ENCODE results near the gene ACOX3.
A peak's percentile ranks its signal among the peaks of the same experiment; 100 is the strongest.

The ACOX3 gene

DNA sequence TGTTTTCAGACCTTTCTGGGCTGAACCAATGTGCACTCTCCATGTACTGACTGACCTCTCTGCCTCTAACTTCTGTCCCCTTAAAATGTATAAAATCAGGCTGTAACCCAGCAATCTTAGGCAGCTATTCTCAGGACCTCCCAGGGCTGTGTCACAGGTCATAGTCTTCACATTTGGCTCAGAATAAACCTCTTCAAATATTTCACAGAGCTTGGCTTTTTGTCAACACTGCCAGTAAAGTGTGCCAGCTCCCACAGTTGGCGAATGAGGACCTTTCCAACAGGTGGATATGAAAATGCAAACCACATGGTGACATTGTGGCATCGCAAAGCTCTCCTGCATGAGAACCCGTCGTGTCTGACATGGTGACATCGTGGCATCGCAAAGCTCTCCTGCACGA is 76.4 kb downstream of the ACOX3 start:
- no peak for DNase-seq (ENCODE audit: low read depth)

DNA sequence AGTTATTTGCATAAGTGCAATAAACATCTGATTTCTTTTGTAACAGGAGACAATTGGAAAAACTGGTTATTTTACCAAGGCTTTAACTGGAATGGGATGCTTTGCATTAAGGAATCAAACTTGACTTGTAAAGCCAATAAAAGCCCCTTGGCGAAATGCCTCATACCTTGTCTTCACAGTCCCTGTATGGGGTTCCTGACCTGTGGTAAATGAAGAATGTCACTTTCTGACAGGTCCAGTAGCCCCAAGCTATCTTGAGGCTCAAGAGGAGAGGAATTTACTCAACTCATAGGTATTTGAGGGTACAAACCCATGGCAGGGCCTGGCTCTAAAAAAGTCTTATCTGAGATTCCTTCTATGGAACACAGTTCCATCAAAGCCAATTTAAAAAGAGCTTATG is 78.0 kb downstream of the ACOX3 start:
- DNase-seq (ENCODE audit: low read depth): no peak
- TF ChIP-seq, protein P1, sequence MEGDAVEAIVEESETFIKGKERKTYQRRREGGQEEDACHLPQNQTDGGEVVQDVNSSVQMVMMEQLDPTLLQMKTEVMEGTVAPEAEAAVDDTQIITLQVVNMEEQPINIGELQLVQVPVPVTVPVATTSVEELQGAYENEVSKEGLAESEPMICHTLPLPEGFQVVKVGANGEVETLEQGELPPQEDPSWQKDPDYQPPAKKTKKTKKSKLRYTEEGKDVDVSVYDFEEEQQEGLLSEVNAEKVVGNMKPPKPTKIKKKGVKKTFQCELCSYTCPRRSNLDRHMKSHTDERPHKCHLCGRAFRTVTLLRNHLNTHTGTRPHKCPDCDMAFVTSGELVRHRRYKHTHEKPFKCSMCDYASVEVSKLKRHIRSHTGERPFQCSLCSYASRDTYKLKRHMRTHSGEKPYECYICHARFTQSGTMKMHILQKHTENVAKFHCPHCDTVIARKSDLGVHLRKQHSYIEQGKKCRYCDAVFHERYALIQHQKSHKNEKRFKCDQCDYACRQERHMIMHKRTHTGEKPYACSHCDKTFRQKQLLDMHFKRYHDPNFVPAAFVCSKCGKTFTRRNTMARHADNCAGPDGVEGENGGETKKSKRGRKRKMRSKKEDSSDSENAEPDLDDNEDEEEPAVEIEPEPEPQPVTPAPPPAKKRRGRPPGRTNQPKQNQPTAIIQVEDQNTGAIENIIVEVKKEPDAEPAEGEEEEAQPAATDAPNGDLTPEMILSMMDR (conservative IDR thresholded peaks at IDR 0.05; ENCODE audit: low read length): no peak
- no peak overlapping the region for H3K4me3 ChIP-seq (ENCODE audit: low read length)

More for the DNA sequence above, 76.4 kb downstream of the ACOX3 start:
- TF ChIP-seq, protein P1 (conservative IDR thresholded peaks at IDR 0.05; ENCODE audit: low read length): no peak
- no peak overlapping the region for H3K4me3 ChIP-seq (ENCODE audit: low read length)

DNA sequence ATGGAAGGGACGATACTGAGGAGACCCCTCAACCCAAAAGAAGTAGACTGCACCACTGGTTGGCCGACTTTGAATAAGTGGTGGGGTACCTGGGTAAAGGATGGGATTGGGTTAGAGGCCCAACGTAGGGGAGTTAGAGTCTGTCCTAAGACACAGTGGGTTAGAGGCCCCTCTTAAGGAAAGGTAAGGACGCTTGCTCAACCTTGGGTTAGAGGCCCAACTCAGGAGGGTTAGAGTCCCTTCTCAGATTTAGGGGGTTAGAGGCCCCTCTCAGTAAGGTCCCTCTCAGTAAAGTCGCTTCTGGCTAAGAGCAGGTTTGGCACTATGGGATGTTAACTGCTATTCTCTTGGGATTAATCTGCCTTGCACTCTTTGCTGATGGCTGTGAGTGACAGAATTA is 81.3 kb downstream of the ACOX3 start:
- H3K4me3 ChIP-seq (ENCODE audit: low read length): no peak overlapping the region
- TF ChIP-seq, protein P1 (conservative IDR thresholded peaks at IDR 0.05; ENCODE audit: low read length): no peak
- no peak for DNase-seq (ENCODE audit: low read depth)

DNA sequence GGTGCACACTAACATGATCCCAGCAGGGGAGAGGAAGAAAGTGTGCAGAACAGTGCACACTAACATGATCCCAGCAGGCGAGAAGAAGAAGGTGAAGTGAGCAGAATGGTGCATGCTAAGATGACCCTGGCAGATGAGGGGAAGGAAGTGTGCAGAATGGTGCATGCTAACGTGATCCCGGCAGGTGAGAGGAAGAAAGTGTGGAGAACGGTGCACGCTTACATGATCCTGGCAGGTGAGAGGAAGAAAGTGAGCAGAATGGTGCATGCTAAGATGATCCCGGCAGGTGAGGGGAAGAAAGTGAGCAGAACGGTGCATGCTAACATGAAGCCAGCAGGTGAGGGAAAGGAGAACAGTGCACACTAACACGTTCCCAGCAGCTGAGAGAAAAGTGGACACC is 83.7 kb downstream of the ACOX3 start:
- H3K4me3 ChIP-seq (ENCODE audit: low read length): no peak overlapping the region

DNA sequence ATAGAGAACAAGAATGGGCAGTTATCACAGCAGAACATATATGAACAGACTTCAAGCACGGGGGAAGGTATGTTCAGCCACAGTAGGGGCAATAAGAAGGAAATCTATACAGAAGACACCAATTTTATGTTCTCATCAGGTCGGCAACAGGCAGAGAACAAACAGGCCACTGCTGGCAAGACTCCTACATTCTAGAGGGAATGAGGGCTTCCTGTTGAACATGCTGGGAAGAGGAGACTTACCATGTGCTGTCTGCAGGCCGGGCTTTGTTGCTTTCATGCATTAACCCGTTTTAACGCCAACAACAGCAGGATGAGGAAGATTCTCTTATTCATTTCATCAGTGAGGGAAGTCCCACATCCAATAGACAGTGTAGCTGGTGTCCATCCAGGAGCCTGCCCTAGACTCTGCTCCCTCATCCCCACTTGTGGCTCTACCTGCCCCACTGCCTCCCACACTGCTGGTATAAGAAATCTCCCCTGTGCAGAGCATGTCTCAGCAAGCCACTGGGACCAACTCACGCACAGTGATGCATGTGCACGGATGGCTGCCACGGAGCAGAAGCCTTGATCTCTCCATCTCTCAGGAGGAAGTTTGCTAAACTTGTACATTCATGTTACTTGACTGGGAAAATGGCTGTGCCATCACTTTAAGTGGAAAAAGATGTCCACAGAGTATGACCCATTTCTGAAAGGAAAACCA is 84.5 kb downstream of the ACOX3 start:
- peak; percentile 49 for DNase-seq (ENCODE audit: low read depth)
- H3K4me3 ChIP-seq (ENCODE audit: low read length): no peak overlapping the region
- TF ChIP-seq, protein P1 (conservative IDR thresholded peaks at IDR 0.05; ENCODE audit: low read length): no peak

More for the DNA sequence above, 83.7 kb downstream of the ACOX3 start:
- no peak for DNase-seq (ENCODE audit: low read depth)
- TF ChIP-seq, protein P1 (conservative IDR thresholded peaks at IDR 0.05; ENCODE audit: low read length): no peak

DNA sequence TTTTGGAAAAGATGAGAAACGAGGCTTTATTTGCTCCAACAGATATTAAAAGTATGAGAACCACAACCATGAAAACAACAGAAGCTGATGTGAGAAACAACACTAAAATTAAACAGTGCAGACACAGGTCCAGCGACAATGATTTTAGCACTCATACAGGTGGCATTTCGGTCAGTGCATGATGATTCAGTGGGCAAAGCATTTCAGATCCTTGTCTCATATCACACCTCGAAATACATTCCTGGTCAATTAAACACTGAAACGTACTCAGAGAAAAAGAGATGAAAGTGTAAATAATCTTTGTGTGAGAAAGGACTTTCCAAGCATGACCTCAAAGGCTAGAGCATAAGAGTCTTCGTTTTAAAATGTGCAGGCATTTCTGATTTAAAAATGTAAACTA is 85.2 kb downstream of the ACOX3 start:
- no peak overlapping the region for H3K4me3 ChIP-seq (ENCODE audit: low read length)

More for the DNA sequence above, 85.2 kb downstream of the ACOX3 start:
- TF ChIP-seq, protein P1 (conservative IDR thresholded peaks at IDR 0.05; ENCODE audit: low read length): no peak
- no peak for DNase-seq (ENCODE audit: low read depth)

Data from AG10803 (cell line).